ENCODE measurements around the gene TNFRSF1B.

The TNFRSF1B gene

DNA sequence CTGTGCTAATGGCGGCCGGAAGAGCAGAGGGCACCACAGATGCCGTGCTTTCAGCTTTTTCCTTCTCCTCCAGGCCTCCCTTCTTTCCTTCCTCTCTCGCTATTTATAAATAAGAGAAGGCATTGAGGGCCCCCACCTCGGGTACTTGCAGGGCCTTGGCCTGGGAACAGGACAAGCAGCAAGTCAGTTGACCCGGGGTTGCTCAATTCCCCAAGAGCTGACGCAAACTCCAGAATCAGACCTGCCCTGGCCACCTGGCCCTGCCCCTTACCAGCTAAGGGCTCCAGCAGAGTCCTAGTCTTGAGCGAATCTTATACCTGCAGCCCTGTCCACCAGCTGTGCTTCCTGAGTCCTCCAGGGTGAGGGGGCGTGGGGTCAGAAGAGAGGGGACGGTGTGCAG, 13.5 kb downstream of the TNFRSF1B start:
- H3K4ac ChIP-seq (ENCODE audit: low read length): no peak overlapping the region
- H3K18ac ChIP-seq (ENCODE audit: low read length): no peak overlapping the region
- H3K23ac ChIP-seq (ENCODE audit: low read depth, low read length, poor library complexity): no peak overlapping the region
- no peak overlapping the region for H3K27ac ChIP-seq (replicated peaks; ENCODE audit: low read length)
- no peaks in the 10 kb centered on the region for H3K27me3 ChIP-seq (ENCODE audit: control insufficient read depth in 3 of 3, insufficient read depth in 3 of 3, low read depth in 1 of 3, low read length in 3 of 3)
- H2BK15ac ChIP-seq (ENCODE audit: low read length): no peak overlapping the region
- H3K9ac ChIP-seq (ENCODE audit: low read depth, low read length, poor library complexity): no peak overlapping the region
- DNase-seq (ENCODE audit: low spot score): no peak
- no peak overlapping the region for H2BK120ac ChIP-seq (ENCODE audit: low read depth, low read length)
- no peak overlapping the region for H4K91ac ChIP-seq (ENCODE audit: low read depth, low read length, poor library complexity)
- H2AFZ ChIP-seq (ENCODE audit: low read length): no peak overlapping the region
- H3K4me3 ChIP-seq (ENCODE audit: low read length in 2 of 2): no peak overlapping the region
- no peak overlapping the region for H3K14ac ChIP-seq (ENCODE audit: low read length)
- H4K8ac ChIP-seq (ENCODE audit: low read depth, low read length): no peak overlapping the region
- H2BK12ac ChIP-seq (ENCODE audit: low read length): no peak overlapping the region
- H3K4me1 ChIP-seq (ENCODE audit: control insufficient read depth in 2 of 2, insufficient read depth in 1 of 2, low read depth in 1 of 2, low read length in 2 of 2): peaks cover 21 to 35% of the 10 kb centered on the region in 2 donors
- no CpG with 5 or more reads among the region's 10 CpGs for WGBS, 2 donors (ENCODE audit: extremely low coverage in 2 of 2, insufficient read length in 2 of 2, insufficient replicate concordance in 1 of 2)
- H2AK5ac ChIP-seq (ENCODE audit: low read depth, low read length): no peak overlapping the region
- H2BK5ac ChIP-seq (ENCODE audit: low read length): no peak overlapping the region
- no peaks in the 10 kb centered on the region for H3K36me3 ChIP-seq (replicated peaks in 1 of 2; ENCODE audit: control insufficient read depth in 2 of 2, insufficient read depth in 2 of 2, low read length in 2 of 2)
- H3K79me1 ChIP-seq (ENCODE audit: low read depth, low read length): no peaks in the 10 kb centered on the region
- H3K9me3 ChIP-seq (replicated peaks in 1 of 2; ENCODE audit: control insufficient read depth in 2 of 2, insufficient read depth in 1 of 2, low read depth in 1 of 2, low read length in 2 of 2): peaks cover 0 to 3% of the 10 kb centered on the region in 2 donors
- H3K4me2 ChIP-seq (ENCODE audit: insufficient read depth, low read length, poor library complexity, severe bottlenecking): no peak overlapping the region

DNA sequence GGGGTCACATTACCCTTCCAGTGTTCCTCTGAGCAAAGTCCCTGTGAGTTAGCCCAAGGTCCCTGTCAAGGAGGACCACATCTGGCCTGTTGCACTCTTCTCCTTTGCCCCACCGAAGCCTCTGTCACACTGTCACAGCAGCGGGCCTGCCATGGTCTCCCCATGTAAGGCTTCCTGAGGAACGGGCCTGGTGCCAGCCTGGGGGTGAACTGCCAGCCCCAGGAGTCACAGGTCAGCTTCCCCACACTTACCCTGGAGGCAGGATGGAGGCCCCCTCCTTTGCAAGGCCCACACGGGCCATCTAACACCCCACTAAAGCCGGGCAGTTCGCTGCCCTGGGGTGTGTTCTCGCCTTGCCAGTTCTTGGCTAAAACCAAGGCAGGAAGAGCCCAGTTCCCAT, 14.1 kb downstream of the TNFRSF1B start:
- no peak overlapping the region for H3K9ac ChIP-seq (ENCODE audit: low read depth, low read length, poor library complexity)
- peaks cover 17 to 36% of the 10 kb centered on the region in 2 donors for H3K4me1 ChIP-seq (ENCODE audit: control insufficient read depth in 2 of 2, insufficient read depth in 1 of 2, low read depth in 1 of 2, low read length in 2 of 2)
- no peak overlapping the region for H3K23ac ChIP-seq (ENCODE audit: low read depth, low read length, poor library complexity)
- H3K18ac ChIP-seq (ENCODE audit: low read length): no peak overlapping the region
- H2AK5ac ChIP-seq (ENCODE audit: low read depth, low read length): no peak overlapping the region
- no peak overlapping the region for H4K91ac ChIP-seq (ENCODE audit: low read depth, low read length, poor library complexity)
- H3K4me2 ChIP-seq (ENCODE audit: insufficient read depth, low read length, poor library complexity, severe bottlenecking): no peak overlapping the region
- no peak overlapping the region for H2AFZ ChIP-seq (ENCODE audit: low read length)
- no peak overlapping the region for H2BK12ac ChIP-seq (ENCODE audit: low read length)
- WGBS, 2 donors (ENCODE audit: extremely low coverage in 2 of 2, insufficient read length in 2 of 2, insufficient replicate concordance in 1 of 2): no CpG with 5 or more reads among the region's 7 CpGs
- no peaks in the 10 kb centered on the region for H3K79me1 ChIP-seq (ENCODE audit: low read depth, low read length)
- no peak overlapping the region for H2BK5ac ChIP-seq (ENCODE audit: low read length)
- no peaks in the 10 kb centered on the region for H3K36me3 ChIP-seq (replicated peaks in 1 of 2; ENCODE audit: control insufficient read depth in 2 of 2, insufficient read depth in 2 of 2, low read length in 2 of 2)
- H3K4ac ChIP-seq (ENCODE audit: low read length): no peak overlapping the region
- H3K9me3 ChIP-seq (replicated peaks in 1 of 2; ENCODE audit: control insufficient read depth in 2 of 2, insufficient read depth in 1 of 2, low read depth in 1 of 2, low read length in 2 of 2): peaks cover 0 to 4% of the 10 kb centered on the region in 2 donors
- H2BK120ac ChIP-seq (ENCODE audit: low read depth, low read length): no peak overlapping the region
- no peaks in the 10 kb centered on the region for H3K27me3 ChIP-seq (ENCODE audit: control insufficient read depth in 3 of 3, insufficient read depth in 3 of 3, low read depth in 1 of 3, low read length in 3 of 3)
- no peak for DNase-seq (ENCODE audit: low spot score)
- no peak overlapping the region for H2BK15ac ChIP-seq (ENCODE audit: low read length)
- H3K14ac ChIP-seq (ENCODE audit: low read length): no peak overlapping the region
- H3K4me3 ChIP-seq (ENCODE audit: low read length in 2 of 2): no peak overlapping the region
- H4K8ac ChIP-seq (ENCODE audit: low read depth, low read length): no peak overlapping the region
- no peak overlapping the region for H3K27ac ChIP-seq (replicated peaks; ENCODE audit: low read length)

DNA sequence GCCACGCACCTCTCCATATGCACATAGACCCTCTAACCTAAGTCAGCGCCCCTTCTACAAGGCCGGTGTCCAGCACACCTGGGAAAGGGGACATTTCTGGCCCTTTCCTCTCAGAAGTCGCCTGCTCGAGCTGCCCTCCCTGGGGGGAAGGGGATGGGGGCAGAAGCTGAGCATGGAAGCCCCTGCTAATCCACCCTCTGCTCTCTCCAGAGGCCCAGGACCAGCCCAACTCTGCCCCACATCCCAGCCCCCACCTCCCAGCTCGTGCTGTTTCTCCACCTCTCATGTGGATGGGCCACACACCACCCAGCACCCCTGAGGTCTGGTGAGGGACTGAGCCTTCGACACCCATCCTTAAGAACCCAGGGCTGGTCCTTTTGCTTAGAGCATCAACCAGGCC, 14.8 kb downstream of the TNFRSF1B start:
- DNase-seq (ENCODE audit: low spot score): no peak
- Histone ChIP-seq H3K4me1 (ENCODE audit: control insufficient read depth in 2 of 2, insufficient read depth in 1 of 2, low read depth in 1 of 2, low read length in 2 of 2) (peaks cover 17 to 38% of the 10 kb centered on the region in 2 donors), H3K14ac (ENCODE audit: low read length) (no peak overlapping the region), H3K36me3 (replicated peaks in 1 of 2; ENCODE audit: control insufficient read depth in 2 of 2, insufficient read depth in 2 of 2, low read length in 2 of 2) (no peaks in the 10 kb centered on the region), H2BK5ac (ENCODE audit: low read length) (no peak overlapping the region), H3K27me3 (ENCODE audit: control insufficient read depth in 3 of 3, insufficient read depth in 3 of 3, low read depth in 1 of 3, low read length in 3 of 3) (no peaks in the 10 kb centered on the region), H2BK15ac (ENCODE audit: low read length) (no peak overlapping the region), H3K4me2 (ENCODE audit: insufficient read depth, low read length, poor library complexity, severe bottlenecking) (no peak overlapping the region), H3K18ac (ENCODE audit: low read length) (peak overlapping the region; percentile 41), H4K8ac (ENCODE audit: low read depth, low read length) (no peak overlapping the region), H4K91ac (ENCODE audit: low read depth, low read length, poor library complexity) (no peak overlapping the region), H2AFZ (ENCODE audit: low read length) (no peak overlapping the region), H2BK12ac (ENCODE audit: low read length) (no peak overlapping the region), H3K9me3 (replicated peaks in 1 of 2; ENCODE audit: control insufficient read depth in 2 of 2, insufficient read depth in 1 of 2, low read depth in 1 of 2, low read length in 2 of 2) (peaks cover 0 to 4% of the 10 kb centered on the region in 2 donors), H2BK120ac (ENCODE audit: low read depth, low read length) (no peak overlapping the region), H3K27ac (replicated peaks; ENCODE audit: low read length) (no peak overlapping the region), H3K4me3 (ENCODE audit: low read length in 2 of 2) (no peak overlapping the region), H3K4ac (ENCODE audit: low read length) (no peak overlapping the region), H3K23ac (ENCODE audit: low read depth, low read length, poor library complexity) (no peak overlapping the region), H2AK5ac (ENCODE audit: low read depth, low read length) (peak overlapping the region; percentile 48), H3K9ac (ENCODE audit: low read depth, low read length, poor library complexity) (no peak overlapping the region), H3K79me1 (ENCODE audit: low read depth, low read length) (no peaks in the 10 kb centered on the region)
- WGBS, 2 donors (ENCODE audit: extremely low coverage in 2 of 2, insufficient read length in 2 of 2, insufficient replicate concordance in 1 of 2): no CpG with 5 or more reads among the region's 7 CpGs

DNA sequence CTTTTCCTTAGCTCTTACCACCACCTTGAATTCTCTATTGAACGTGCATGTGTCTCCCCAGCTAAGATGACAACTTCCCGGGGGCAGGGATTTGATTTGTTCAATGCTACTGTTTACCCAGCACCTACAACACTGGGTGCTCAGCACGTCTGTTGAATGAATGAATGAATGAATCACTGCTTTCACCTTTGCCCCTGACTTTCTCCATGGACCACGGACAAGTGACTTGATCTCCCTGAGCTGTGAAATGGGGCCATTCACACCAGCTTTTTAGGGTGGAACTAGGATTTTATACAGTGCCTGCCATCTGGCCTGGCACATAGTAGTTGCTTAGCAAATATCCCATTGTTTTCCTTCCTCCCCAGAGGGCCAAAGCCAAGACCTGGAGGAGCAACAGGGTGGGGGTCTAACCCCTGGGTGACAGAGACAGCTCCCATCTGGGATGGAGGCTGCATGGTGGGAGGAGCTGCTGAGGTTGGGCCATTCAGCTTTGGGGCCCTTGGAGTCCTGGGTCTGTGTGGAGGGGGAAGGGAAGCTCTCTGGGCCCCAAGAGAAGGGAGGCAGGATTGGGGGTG, 15.7 kb downstream of the TNFRSF1B start:
- Histone ChIP-seq H4K8ac (ENCODE audit: low read depth, low read length) (no peak overlapping the region), H2BK120ac (ENCODE audit: low read depth, low read length) (no peak overlapping the region), H2BK15ac (ENCODE audit: low read length) (no peak overlapping the region), H3K79me1 (ENCODE audit: low read depth, low read length) (no peaks in the 10 kb centered on the region), H3K4me1 (ENCODE audit: control insufficient read depth in 2 of 2, insufficient read depth in 1 of 2, low read depth in 1 of 2, low read length in 2 of 2) (peaks cover 15 to 38% of the 10 kb centered on the region in 2 donors), H3K27me3 (ENCODE audit: control insufficient read depth in 3 of 3, insufficient read depth in 3 of 3, low read depth in 1 of 3, low read length in 3 of 3) (no peaks in the 10 kb centered on the region), H3K4me2 (ENCODE audit: insufficient read depth, low read length, poor library complexity, severe bottlenecking) (no peak overlapping the region), H2BK12ac (ENCODE audit: low read length) (no peak overlapping the region), H4K91ac (ENCODE audit: low read depth, low read length, poor library complexity) (no peak overlapping the region), H3K4ac (ENCODE audit: low read length) (no peak overlapping the region), H3K4me3 (ENCODE audit: low read length in 2 of 2) (no peak overlapping the region), H3K27ac (replicated peaks; ENCODE audit: low read length) (no peak overlapping the region), H3K36me3 (replicated peaks in 1 of 2; ENCODE audit: control insufficient read depth in 2 of 2, insufficient read depth in 2 of 2, low read length in 2 of 2) (no peaks in the 10 kb centered on the region), H2BK5ac (ENCODE audit: low read length) (no peak overlapping the region), H2AK5ac (ENCODE audit: low read depth, low read length) (peak overlapping the region; percentile 48), H3K9ac (ENCODE audit: low read depth, low read length, poor library complexity) (no peak overlapping the region), H2AFZ (ENCODE audit: low read length) (no peak overlapping the region), H3K14ac (ENCODE audit: low read length) (peak overlapping the region; percentile 5), H3K18ac (ENCODE audit: low read length) (peak overlapping the region; percentile 50), H3K23ac (ENCODE audit: low read depth, low read length, poor library complexity) (no peak overlapping the region), H3K9me3 (replicated peaks in 1 of 2; ENCODE audit: control insufficient read depth in 2 of 2, insufficient read depth in 1 of 2, low read depth in 1 of 2, low read length in 2 of 2) (peaks cover 0 to 4% of the 10 kb centered on the region in 2 donors)
- no CpG with 5 or more reads among the region's 4 CpGs for WGBS, 2 donors (ENCODE audit: extremely low coverage in 2 of 2, insufficient read length in 2 of 2, insufficient replicate concordance in 1 of 2)
- DNase-seq (ENCODE audit: low spot score): no peak

All from neuronal stem cell (in vitro differentiated cells).